Measurements from ENCODE around the gene ISCA1. TPM values are rescaled to one million over a fixed set of nuclear protein-coding genes. Genes with fewer than 3 reads are reported as not detected.
A peak's percentile ranks its signal among the peaks of the same experiment; 100 is the strongest.

ISCA1 gene
- polyA plus RNA-seq, result 37.2 TPM
- long read RNA-seq, donor 1, transcript ISCA1-203 (4 exons, 1,958 nt), result major isoform, 5 of 6 reads
- long read RNA-seq, donor 1, partial matches to known transcripts, result 0 of 6 reads
- long read RNA-seq, donor 1, other reads (novel, unspliced or antisense), result 0 of 6 reads
- long read RNA-seq, donor 2, transcript ISCA1-203 (4 exons, 1,958 nt), result major isoform, 10 of 11 reads
- long read RNA-seq, donor 2, partial matches to known transcripts, result 0 of 11 reads
- long read RNA-seq, donor 2, other reads (novel, unspliced or antisense), result 0 of 11 reads
- long read RNA-seq, donor 3, result 0 reads
- long read RNA-seq, donor 4, partial matches to known transcripts, result 0 of 1 reads
- long read RNA-seq, donor 4, other reads (novel, unspliced or antisense), result 0 of 1 reads
- long read RNA-seq, donor 5, transcript ISCA1-203 (4 exons, 1,958 nt), result major isoform, 10 of 10 reads
- long read RNA-seq, donor 5, partial matches to known transcripts, result 0 of 10 reads
- long read RNA-seq, donor 5, other reads (novel, unspliced or antisense), result 0 of 10 reads
- long read RNA-seq, donor 6, transcript ISCA1-203 (4 exons, 1,958 nt), result major isoform, 16 of 16 reads
- long read RNA-seq, donor 6, partial matches to known transcripts, result 0 of 16 reads
- long read RNA-seq, donor 6, other reads (novel, unspliced or antisense), result 0 of 16 reads
- long read RNA-seq, donor 7, transcript ISCA1-203 (4 exons, 1,958 nt), result major isoform, 10 of 10 reads
- long read RNA-seq, donor 7, partial matches to known transcripts, result 0 of 10 reads
- long read RNA-seq, donor 7, other reads (novel, unspliced or antisense), result 0 of 10 reads
- long read RNA-seq, donor 8, transcript ISCA1-203 (4 exons, 1,958 nt), result major isoform, 20 of 20 reads
- long read RNA-seq, donor 8, partial matches to known transcripts, result 0 of 20 reads
- long read RNA-seq, donor 8, other reads (novel, unspliced or antisense), result 0 of 20 reads
- long read RNA-seq, donor 9, transcript ISCA1-203 (4 exons, 1,958 nt), result major isoform, 17 of 17 reads
- long read RNA-seq, donor 9, partial matches to known transcripts, result 0 of 17 reads
- long read RNA-seq, donor 9, other reads (novel, unspliced or antisense), result 0 of 17 reads
- long read RNA-seq, donor 10, transcript ISCA1-203 (4 exons, 1,958 nt), result major isoform, 15 of 15 reads
- long read RNA-seq, donor 10, partial matches to known transcripts, result 0 of 15 reads
- long read RNA-seq, donor 10, other reads (novel, unspliced or antisense), result 0 of 15 reads
- long read RNA-seq, donor 11, transcript ISCA1-203 (4 exons, 1,958 nt), result major isoform, 9 of 9 reads
- long read RNA-seq, donor 11, partial matches to known transcripts, result 0 of 9 reads
- long read RNA-seq, donor 11, other reads (novel, unspliced or antisense), result 0 of 9 reads

DNA sequence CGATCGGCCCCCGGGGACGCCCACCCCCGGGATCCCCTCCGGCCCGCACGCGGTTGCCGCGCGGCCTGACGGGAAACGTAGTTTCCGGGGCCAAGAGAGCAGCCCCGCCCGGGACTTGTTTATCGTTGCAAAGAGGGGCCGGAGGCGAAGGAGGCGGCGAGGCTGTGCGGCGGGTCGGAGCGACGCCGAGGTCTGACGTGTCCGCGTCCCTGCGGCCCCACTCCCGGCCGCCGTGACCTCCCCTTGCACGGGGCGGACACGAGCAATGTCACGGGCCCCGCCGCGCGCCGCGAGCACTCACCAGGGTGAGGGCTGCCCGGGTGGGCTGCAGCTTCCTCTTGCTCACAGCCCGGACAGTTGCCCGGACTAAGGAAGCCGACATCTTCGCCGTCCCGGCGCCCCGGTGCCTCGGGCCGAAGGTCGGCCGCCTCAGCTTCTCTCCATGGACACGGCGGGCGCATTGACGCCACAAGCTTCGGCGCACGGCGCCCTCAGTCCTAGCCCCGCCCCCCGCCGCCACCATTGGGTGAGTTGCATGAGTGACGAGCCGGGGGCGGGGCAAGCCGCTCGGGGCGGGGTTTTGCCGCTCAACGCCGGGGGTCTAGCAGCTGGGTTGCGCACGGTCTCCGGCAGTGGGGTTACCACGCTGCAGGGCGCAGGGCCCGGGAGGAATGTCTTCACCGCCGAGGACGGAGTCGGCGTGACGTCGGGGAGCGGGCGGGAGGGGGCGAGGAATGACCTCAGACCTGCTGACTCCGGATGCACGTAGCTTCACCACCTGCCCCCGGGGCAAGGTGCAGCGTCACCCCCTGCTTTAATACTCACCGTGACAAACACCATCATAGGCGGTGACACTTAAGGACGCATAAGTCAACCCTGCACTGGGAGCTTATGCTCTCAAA, at the start of gene ISCA1:
Gene ISCA1 (minus strand): TSS at position 462 of the 902 bp plus-strand sequence. CDS start 80 bp downstream, at position 382.
- H3K9me3 ChIP-seq (ENCODE audit: control insufficient read depth, low read depth, low read length), result no peaks in the 10 kb centered on the region
- peak; percentile 93 to 96 for DNase-seq
- H3K36me3 ChIP-seq (ENCODE audit: control insufficient read depth, insufficient read depth, low read length), result peaks cover 2% of the 10 kb centered on the region
- H3K4me3 ChIP-seq (ENCODE audit: low read length), result peak within 1 kb of the TSS; percentile 65
- no peaks in the 10 kb centered on the region for H3K27me3 ChIP-seq (ENCODE audit: control insufficient read depth, insufficient read depth, low read length)
- WGBS (ENCODE audit: insufficient coverage, low lambda C conversion rate), result no CpG with 5 or more reads among the region's 101 CpGs
- H3K4me1 ChIP-seq (ENCODE audit: control insufficient read depth, insufficient read depth, low read length), result peaks cover 12% of the 10 kb centered on the region
- H3K27ac ChIP-seq (ENCODE audit: low read length), result peak within 1 kb of the TSS; percentile 93

- Histone ChIP-seq H3K4me1 (ENCODE audit: control insufficient read depth, insufficient read depth, low read length) (no peaks in the 10 kb centered on the region), H3K9me3 (ENCODE audit: control insufficient read depth, low read depth, low read length) (no peaks in the 10 kb centered on the region), H3K4me3 (ENCODE audit: low read length) (no peak overlapping the region), H3K27me3 (ENCODE audit: control insufficient read depth, insufficient read depth, low read length) (no peaks in the 10 kb centered on the region), H3K27ac (ENCODE audit: low read length) (no peak overlapping the region), H3K36me3 (ENCODE audit: control insufficient read depth, insufficient read depth, low read length) (peaks cover 64% of the 10 kb centered on the region)
- DNase-seq, result no peak
- 100% methylated on average over 1 of the region's 5 CpGs for WGBS (ENCODE audit: insufficient coverage, low lambda C conversion rate)
These were observed 47.8 kb upstream of the ISCA1 start for GRCh38 chr9:86330186-86330585.

DNA sequence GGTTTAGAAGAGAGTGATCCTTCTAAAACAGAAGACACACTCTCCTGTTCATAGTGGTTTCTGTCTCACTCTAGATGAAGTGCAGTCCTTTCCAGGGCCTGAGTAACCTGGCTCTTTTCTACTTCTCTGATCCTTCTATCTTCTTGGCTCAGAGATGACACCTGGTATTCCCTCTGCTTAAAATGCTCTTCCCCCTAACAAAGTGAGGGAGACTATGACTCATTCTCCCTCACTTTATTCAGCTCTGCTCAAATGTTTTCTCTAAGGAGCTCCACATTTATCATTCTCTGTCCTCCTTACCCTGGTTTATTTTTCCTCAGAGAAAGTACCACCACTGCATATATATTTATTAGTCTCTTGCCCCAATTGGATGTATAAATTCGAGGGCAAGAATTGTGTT, 47.3 kb upstream of the ISCA1 start:
- WGBS (ENCODE audit: insufficient coverage, low lambda C conversion rate), result 80% methylated on average over 1 of the region's 1 CpG
- H3K4me3 ChIP-seq (ENCODE audit: low read length), result no peak overlapping the region
- no peak for DNase-seq
- H3K4me1 ChIP-seq (ENCODE audit: control insufficient read depth, insufficient read depth, low read length), result no peaks in the 10 kb centered on the region
- H3K27ac ChIP-seq (ENCODE audit: low read length), result no peak overlapping the region
- H3K36me3 ChIP-seq (ENCODE audit: control insufficient read depth, insufficient read depth, low read length), result peaks cover 68% of the 10 kb centered on the region
- no peaks in the 10 kb centered on the region for H3K27me3 ChIP-seq (ENCODE audit: control insufficient read depth, insufficient read depth, low read length)
- no peaks in the 10 kb centered on the region for H3K9me3 ChIP-seq (ENCODE audit: control insufficient read depth, low read depth, low read length)

GRCh38 chr9:86328156-86328555, 45.8 kb upstream of the ISCA1 start:
- no peaks in the 10 kb centered on the region for H3K27me3 ChIP-seq (ENCODE audit: control insufficient read depth, insufficient read depth, low read length)
- H3K27ac ChIP-seq (ENCODE audit: low read length), result no peak overlapping the region
- H3K9me3 ChIP-seq (ENCODE audit: control insufficient read depth, low read depth, low read length), result no peaks in the 10 kb centered on the region
- H3K4me3 ChIP-seq (ENCODE audit: low read length), result no peak overlapping the region
- peaks cover 69% of the 10 kb centered on the region for H3K36me3 ChIP-seq (ENCODE audit: control insufficient read depth, insufficient read depth, low read length)
- H3K4me1 ChIP-seq (ENCODE audit: control insufficient read depth, insufficient read depth, low read length), result no peaks in the 10 kb centered on the region
- no peak for DNase-seq
- 80% methylated on average over 2 of the region's 4 CpGs for WGBS (ENCODE audit: insufficient coverage, low lambda C conversion rate)

GRCh38 chr9:86326536-86326935, 44.2 kb upstream of the ISCA1 start:
- no peak overlapping the region for H3K27ac ChIP-seq (ENCODE audit: low read length)
- peaks cover 79% of the 10 kb centered on the region for H3K36me3 ChIP-seq (ENCODE audit: control insufficient read depth, insufficient read depth, low read length)
- no peak for DNase-seq
- H3K9me3 ChIP-seq (ENCODE audit: control insufficient read depth, low read depth, low read length), result no peaks in the 10 kb centered on the region
- no peak overlapping the region for H3K4me3 ChIP-seq (ENCODE audit: low read length)
- H3K27me3 ChIP-seq (ENCODE audit: control insufficient read depth, insufficient read depth, low read length), result no peaks in the 10 kb centered on the region
- H3K4me1 ChIP-seq (ENCODE audit: control insufficient read depth, insufficient read depth, low read length), result no peaks in the 10 kb centered on the region
- WGBS (ENCODE audit: insufficient coverage, low lambda C conversion rate), result no CpG with 5 or more reads among the region's 3 CpGs

GRCh38 chr9:86324901-86325300, 42.6 kb upstream of the ISCA1 start:
- Histone ChIP-seq H3K4me1 (ENCODE audit: control insufficient read depth, insufficient read depth, low read length) (no peaks in the 10 kb centered on the region), H3K27me3 (ENCODE audit: control insufficient read depth, insufficient read depth, low read length) (no peaks in the 10 kb centered on the region), H3K27ac (ENCODE audit: low read length) (no peak overlapping the region), H3K9me3 (ENCODE audit: control insufficient read depth, low read depth, low read length) (no peaks in the 10 kb centered on the region), H3K4me3 (ENCODE audit: low read length) (no peak overlapping the region), H3K36me3 (ENCODE audit: control insufficient read depth, insufficient read depth, low read length) (peaks cover 90% of the 10 kb centered on the region)
- WGBS (ENCODE audit: insufficient coverage, low lambda C conversion rate), result no CpG with 5 or more reads among the region's 1 CpG
- no peak for DNase-seq

DNA sequence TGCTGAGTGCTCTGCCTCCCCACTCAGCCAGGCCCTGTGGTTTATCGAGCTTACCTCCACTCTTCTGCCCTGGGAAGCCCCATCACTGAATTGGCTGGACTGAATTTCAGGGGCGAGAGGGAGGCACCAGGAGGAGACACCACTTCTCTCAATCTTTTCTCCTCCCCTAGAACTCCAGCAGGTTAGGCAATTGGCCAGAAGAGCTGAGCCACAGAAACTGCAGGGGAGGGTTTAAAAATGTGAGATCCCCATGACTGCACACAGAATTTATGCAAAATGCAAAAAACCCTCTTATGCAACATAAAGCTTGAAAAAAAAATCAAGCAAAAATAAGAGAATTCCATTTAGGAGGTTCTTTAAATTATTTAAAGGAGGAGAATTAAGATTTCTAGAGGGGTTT, 42.0 kb upstream of the ISCA1 start:
- Histone ChIP-seq H3K4me3 (ENCODE audit: low read length) (no peak overlapping the region), H3K27ac (ENCODE audit: low read length) (no peak overlapping the region), H3K4me1 (ENCODE audit: control insufficient read depth, insufficient read depth, low read length) (no peaks in the 10 kb centered on the region), H3K36me3 (ENCODE audit: control insufficient read depth, insufficient read depth, low read length) (peaks cover 90% of the 10 kb centered on the region), H3K27me3 (ENCODE audit: control insufficient read depth, insufficient read depth, low read length) (no peaks in the 10 kb centered on the region), H3K9me3 (ENCODE audit: control insufficient read depth, low read depth, low read length) (no peaks in the 10 kb centered on the region)
- WGBS (ENCODE audit: insufficient coverage, low lambda C conversion rate), result no CpG with 5 or more reads among the region's 2 CpGs
- no peak for DNase-seq

DNA sequence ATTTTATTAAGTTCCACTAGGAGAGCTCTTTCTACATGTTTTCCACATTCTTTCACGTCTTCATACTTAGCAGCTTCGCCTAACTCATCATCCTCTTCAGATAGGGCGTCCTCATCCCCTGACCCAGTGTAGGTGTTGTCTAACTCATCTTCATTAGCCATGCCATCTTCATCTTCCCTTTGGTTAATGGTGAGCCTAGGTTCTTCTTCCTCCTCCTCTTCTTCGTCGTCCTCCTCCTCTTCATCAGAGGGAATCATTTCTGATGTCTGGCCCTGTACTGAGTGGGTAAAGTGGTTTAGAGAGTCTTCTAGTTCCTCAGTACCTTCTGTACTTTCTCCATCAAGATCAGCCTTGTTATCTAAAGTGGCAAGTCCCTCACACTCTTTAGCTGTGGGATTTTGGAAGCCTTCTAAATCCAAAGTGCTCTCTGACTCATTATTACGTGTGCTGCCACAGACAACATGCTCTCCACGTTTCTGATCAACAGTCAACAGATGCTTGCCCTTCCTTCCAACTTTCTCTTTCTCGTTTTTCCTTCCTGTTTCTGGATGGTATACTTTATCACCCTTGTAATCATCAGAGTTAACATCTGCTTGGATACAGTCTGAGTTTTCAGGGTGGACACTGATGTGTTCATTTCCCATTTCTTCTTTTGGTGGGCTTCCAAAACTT, 40.8 kb upstream of the ISCA1 start:
- H3K9me3 ChIP-seq (ENCODE audit: control insufficient read depth, low read depth, low read length), result no peaks in the 10 kb centered on the region
- 90% methylated on average over 2 of the region's 8 CpGs for WGBS (ENCODE audit: insufficient coverage, low lambda C conversion rate)
- H3K4me3 ChIP-seq (ENCODE audit: low read length), result no peak overlapping the region
- no peaks in the 10 kb centered on the region for H3K4me1 ChIP-seq (ENCODE audit: control insufficient read depth, insufficient read depth, low read length)
- no peak for DNase-seq
- H3K27me3 ChIP-seq (ENCODE audit: control insufficient read depth, insufficient read depth, low read length), result no peaks in the 10 kb centered on the region
- no peak overlapping the region for H3K27ac ChIP-seq (ENCODE audit: low read length)
- peaks cover 92% of the 10 kb centered on the region for H3K36me3 ChIP-seq (ENCODE audit: control insufficient read depth, insufficient read depth, low read length)

DNA sequence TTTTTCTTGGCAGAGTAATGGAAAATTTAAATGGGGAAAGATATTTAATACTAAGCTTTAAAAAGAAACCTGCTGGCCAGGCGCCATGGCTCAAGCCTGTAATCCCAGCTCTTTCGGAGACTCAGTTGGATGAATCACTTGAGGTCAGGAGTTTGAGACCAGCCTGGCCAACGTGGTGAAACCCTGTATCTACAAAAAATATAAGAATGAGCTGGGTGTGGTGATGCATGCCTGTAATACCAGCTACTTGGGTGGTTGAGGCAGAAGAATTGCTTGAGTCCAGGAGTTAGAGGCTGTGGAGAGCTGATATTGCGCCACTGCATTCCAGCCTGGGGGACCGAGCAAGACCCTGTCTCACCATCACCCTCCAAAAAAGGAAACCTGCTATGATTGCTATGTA, 39.0 kb upstream of the ISCA1 start:
- 100% methylated on average over 1 of the region's 5 CpGs for WGBS (ENCODE audit: insufficient coverage, low lambda C conversion rate)
- no peak overlapping the region for H3K4me3 ChIP-seq (ENCODE audit: low read length)
- no peak for DNase-seq
- no peaks in the 10 kb centered on the region for H3K9me3 ChIP-seq (ENCODE audit: control insufficient read depth, low read depth, low read length)
- no peaks in the 10 kb centered on the region for H3K4me1 ChIP-seq (ENCODE audit: control insufficient read depth, insufficient read depth, low read length)
- H3K36me3 ChIP-seq (ENCODE audit: control insufficient read depth, insufficient read depth, low read length), result peaks cover 89% of the 10 kb centered on the region
- H3K27me3 ChIP-seq (ENCODE audit: control insufficient read depth, insufficient read depth, low read length), result no peaks in the 10 kb centered on the region
- H3K27ac ChIP-seq (ENCODE audit: low read length), result no peak overlapping the region
